Measurements from ENCODE around the gene GCN1. TPM values are rescaled to one million over a fixed set of nuclear protein-coding genes. Genes with fewer than 3 reads are reported as not detected.

Gene GCN1
- polyA plus RNA-seq, 2 of the 4 experiments (the other 2 are of a cell fraction): 43.2 to 64.1 TPM

GRCh38 chr12:120098756-120099470 lies 95.6 kb downstream of the GCN1 start:
- Histone ChIP-seq H3K4me1 (no peaks in the 10 kb centered on the region), H3K4me3 (no peak overlapping the region), H3K9me3 (no peaks in the 10 kb centered on the region), H3K27ac (no peak overlapping the region), H3K4me2 (no peak overlapping the region)
- DNase-seq (ENCODE audit: low read depth in 1 of 2, low spot score in 1 of 2) (no peak), FAIRE-seq (no peak), ATAC-seq (no peak)
- CTCF ChIA-PET: no interaction called here
- POLR2A ChIA-PET: no interaction called here
- TF ChIP-seq USF2 (IDR thresholded peaks at IDR 0.05) (no peak), CHD2 (IDR thresholded peaks at IDR 0.05; ENCODE audit: low read length, partially characterized antibody) (no peak), MAZ (IDR thresholded peaks at IDR 0.05; ENCODE audit: borderline replicate concordance, low read depth, low read length) (no peak), HDAC2 (IDR thresholded peaks at IDR 0.05) (no peak), MAX (IDR thresholded peaks at IDR 0.05) (no peak), HEYL (CRISPR knock-in tag; IDR thresholded peaks at IDR 0.05) (no peak), EP300 (IDR thresholded peaks at IDR 0.05) (no peak), KDM5A (IDR thresholded peaks at IDR 0.05) (no peak), GATA3 (IDR thresholded peaks at IDR 0.05; ENCODE audit: borderline replicate concordance) (no peak), TP53 (CRISPR knock-in tag; IDR thresholded peaks at IDR 0.05) (no peak), HMGXB4 (CRISPR knock-in tag; IDR thresholded peaks at IDR 0.05; ENCODE audit: borderline replicate concordance) (no peak), MYC (IDR thresholded peaks at IDR 0.05; ENCODE audit: borderline replicate concordance, low read length) (no peak), CTCF (IDR thresholded peaks at IDR 0.05) (no peak), BHLHE40 (IDR thresholded peaks at IDR 0.05; ENCODE audit: low read depth, low read length) (no peak), NR3C1 (IDR thresholded peaks at IDR 0.05) (no peak), EHMT2 (IDR thresholded peaks at IDR 0.05; ENCODE audit: low read depth) (no peak), RCOR1 (IDR thresholded peaks at IDR 0.05; ENCODE audit: low read depth, low read length) (no peak), REST (IDR thresholded peaks at IDR 0.05) (no peak)
- 95% methylated on average over 29 of the region's 36 CpGs for WGBS (ENCODE audit: missing lambda C conversion rate)
